Activated CD4-positive, alpha-beta T cell treated with anti-CD3 and anti-CD28 coated beads for 48 hours (primary cell): Measurements from ENCODE around the gene TRIM47.
"Not testable (repeated sequence)": the region's sequence is repeated elsewhere in the genome, so short reads cannot be mapped to it uniquely, and the experiment has no call there.

ENCODE experiments used
- DNase-seq: peaks from one replicate; pipeline ENCODE4 v3.0.0-alpha.2; 2020

The TRIM47 gene

DNA sequence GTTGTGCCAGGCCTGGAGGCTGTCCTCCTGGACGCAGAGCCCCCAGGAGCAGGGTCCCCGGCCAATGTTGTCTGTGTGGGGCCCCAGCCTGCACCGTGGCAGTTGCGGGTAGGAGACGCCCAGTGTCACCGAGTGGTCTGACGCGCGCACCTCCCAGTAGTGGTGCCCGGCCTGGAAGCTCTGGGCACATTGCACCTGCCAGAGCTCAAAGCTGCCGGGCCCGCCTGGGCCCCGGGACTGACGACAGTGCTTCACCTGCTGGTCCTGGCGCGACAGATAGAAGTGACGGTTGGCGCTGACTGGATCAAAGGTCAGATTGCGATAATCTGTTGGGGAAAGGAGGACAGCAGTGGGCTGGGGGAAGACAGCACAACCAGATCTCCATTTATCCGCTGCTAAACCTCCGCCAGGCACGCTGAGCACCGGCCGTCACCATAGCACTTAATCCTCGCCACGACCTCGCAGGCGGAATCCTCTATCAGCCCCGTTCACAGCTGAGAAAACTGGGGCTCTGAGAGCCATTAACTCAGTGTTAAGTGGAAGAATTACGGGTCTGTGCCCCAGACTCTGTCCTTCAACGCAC lies 12.7 kb upstream of the TRIM47 start:
- no peak for DNase-seq

DNA sequence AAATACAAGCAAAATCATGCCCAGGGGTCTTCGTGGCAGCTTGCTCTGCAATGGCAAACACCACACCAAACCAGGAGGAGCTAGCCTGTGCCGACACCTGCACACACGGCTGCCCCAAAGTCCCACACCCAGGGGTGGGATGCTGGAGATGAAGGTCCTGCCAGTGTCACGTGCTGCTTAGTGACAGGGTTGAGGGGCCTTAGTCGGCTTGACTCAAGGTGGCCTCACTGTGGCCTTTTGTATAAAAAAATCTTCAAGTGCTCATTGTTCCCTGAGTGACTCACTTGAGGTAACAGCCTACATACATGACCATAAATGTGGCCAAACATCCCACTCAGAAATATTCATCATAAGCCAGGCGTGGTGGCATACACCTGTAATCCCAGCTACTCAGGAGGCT lies 11.1 kb upstream of the TRIM47 start:
- DNase-seq, result no peak

DNA sequence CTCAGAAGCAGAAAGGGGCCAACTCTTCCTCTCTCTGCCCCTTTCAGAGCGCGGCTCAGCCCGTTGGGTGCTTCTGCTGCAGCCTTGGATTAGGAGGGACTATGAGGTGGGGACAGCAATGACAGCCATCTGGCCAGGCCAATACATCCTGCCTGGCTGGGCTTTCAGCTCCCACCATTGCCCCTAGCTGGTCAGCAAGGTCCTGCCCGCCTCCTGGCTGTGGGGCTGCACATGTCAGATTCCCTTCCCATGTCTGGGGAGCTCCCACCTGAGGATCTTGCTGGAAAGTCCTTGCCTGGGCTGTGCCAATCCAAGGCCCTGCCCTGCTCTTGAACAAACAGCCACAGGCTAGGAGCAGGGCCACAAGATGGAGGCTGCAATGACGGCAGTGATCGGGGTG lies 10.1 kb upstream of the TRIM47 start:
- DNase-seq, result no peak

DNA sequence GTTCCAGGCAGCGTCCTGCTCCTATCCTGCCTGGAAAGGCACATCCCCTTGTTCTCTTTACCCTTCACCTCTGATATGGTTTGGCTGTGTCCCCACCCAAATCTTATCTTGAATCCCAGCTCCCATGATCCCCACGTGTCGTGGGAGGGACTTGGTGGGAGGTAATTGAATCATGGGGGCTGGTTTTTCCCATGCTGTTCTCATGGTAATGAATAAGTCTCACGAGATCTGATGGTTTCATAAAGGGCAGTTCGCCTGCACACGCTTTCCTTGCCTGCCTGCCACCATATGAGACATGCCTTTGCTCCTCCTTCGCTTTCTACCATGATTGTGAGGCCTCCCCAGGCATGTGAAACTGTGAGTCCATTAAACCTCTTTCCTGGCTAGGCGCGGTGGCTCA lies 7.5 kb upstream of the TRIM47 start:
- DNase-seq, result not testable (repeated sequence)

DNA sequence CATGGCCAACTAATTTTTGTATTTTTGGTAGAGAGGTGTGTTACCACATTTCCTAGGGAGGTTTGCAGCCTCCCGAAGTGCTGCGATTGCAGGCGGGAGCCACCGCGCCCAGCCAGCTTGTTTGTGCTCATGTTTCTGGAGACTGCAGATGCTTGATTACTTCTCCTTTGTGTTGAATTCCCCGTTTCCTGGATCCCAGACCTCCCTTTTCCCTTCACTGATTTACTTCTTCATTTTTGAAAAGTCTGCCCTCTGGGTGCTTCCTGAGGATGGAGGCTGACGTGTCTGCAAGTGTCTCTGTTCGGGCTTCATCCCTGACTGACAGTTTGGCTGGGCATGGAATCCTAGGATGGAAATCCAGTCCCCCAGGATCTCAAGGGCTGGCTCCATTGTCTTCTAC lies 7.0 kb upstream of the TRIM47 start:
- DNase-seq, result no peak

DNA sequence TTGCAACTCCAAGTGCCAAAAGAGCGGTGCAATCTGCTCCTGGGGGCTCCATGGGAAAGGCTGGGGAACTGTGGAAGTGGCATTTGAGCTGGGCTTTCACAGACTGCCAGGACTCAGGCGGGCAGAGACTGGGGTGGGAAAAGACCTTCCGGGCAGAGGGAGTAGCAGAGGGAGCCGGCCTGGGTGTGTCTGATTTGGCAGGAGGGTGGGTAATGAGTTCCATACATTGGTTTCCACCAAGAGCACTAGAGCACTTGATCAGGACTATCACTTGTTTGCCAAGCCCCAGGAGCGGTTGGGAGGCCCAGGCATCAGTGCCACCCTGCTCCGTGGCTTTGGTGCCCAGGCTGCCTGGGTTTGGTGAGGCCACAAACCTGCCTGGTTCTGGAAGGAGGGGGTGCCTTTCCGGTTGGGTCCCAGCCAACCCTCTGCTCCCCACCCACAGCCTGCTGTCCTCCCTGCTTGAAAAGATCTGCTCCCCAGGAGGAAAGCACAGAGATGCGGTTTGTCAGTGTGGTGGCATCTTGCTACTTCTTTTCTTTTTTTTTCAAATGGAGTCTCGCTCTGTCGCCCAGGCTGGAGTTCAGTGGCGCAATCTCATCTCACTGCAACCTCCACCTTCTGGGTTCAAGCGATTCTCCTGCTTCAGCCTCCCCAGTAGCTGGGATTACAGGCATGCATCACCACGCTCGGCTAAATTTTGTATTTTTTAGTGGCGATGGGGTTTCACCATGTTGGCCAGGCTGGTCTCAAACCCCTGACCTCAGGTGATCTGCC lies 3.5 kb upstream of the TRIM47 start:
- no peak for DNase-seq

DNA sequence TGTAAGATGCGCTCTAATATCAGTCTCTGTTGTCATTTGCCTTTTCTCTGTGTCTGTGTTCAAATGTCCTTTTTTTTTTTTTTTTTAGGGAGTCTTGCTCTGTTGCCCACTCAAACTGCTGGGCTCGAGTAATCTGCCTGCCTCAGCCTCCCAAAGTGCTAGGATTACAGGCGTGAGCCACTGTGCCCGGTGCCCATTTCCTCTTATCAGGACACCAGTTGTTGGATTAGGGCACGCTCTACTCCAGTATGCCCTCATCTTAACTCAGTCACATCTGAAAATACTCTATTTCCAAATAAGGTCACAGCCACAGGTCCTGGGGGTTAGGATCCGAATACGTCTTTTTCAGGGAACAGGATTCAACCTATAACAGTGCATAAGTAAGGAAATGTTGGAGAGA lies 1.9 kb upstream of the TRIM47 start:
- no peak for DNase-seq

DNA sequence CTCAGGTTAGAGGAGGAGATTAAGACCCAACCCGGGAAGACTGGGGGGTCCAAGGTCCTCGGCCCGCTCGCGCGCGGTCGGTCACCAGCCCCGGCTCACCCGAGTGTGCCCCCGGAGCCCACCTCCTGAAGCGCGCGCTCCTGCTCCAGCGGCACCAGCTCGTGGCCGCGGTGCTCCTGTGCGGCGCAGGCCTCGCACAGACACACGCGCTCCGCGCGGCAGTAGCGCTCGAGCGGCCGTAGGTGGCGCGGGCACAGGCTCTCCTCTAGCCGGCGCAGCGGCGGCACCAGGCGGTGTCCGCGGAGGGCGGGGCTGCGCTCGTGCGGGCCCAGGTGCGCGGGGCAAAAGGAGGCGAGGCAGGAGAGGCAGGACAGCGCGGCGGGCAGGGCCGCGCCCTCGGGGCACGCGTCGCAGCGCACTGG lies 618 bp downstream of the TRIM47 start:
- peak; percentile 81 for DNase-seq

DNA sequence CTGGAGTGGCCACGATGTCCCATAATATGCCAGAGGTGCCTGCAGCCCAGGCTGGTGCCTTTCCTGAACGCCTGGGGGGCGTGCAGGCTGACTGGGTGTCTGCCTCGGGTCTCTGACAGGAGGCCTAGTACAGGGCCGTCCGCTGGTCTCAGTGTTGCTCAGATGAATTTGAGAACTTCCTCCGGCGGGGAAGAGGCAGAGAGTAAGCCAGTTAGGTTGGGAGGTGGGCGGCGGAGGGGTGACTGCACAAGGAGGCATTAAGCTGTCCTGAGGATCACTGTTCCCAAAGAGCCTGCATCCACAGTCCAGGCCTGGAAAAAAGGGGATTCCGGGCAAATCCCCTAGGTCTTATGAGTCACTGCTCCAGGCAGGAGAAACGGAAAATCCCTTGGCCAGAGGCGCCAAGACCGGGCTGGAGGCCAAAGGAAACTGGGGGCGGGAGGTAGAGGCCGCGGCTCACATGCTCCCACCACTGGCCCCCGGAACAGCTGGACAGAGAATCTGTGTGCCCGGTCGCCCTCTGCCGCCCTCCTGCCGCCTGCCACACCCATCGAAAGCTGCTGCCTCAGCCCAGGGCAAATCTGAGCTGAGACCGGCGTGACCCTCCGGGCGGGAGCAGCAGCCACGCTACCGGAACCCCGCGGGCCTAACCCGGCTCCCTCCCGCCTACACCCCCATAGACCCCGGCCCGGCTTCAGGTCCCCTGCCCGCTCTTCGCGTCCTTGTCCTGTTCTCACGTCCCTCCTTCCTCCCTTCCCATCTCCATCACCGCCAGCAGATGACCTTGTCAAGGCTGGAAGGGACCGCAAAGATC lies 1.2 kb downstream of the TRIM47 start:
- peak; percentile 62 for DNase-seq

DNA sequence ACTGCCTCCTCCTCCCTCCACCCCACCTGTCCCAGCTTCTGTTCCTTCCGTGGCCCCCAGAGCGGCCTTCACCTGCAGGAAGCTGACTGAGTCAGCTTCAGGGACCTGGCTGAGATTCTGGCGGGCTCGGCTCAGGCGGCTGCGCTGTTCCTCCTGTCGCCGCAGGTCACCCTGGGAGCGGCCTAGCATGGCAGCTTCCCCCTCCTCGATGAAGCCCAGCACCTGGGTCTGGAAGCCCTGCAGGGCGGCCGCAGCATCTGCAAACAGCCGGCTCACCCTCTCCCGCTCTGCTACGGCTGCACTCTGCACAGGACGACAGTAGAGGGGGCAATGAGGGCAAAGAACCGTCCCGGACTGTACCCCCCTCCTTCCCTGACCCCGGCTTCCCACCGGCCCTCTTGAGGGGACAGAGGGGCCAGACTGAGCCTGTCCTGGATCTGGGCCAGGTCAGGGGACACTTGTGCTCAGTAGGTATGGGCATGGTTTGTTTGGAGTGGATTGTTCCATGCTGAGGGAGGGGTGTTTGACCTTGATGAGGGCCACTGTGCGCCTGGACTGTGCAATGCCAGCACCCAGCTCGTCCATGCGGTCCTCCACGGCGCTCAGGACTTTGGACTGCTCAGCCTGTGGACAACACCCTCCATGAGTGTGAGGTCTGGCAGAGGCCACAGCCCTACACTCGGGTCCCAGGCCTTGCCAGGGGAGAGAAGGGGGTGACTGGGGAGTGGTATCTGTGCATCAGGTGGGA lies 2.0 kb downstream of the TRIM47 start:
- DNase-seq, result peak; percentile 78

DNA sequence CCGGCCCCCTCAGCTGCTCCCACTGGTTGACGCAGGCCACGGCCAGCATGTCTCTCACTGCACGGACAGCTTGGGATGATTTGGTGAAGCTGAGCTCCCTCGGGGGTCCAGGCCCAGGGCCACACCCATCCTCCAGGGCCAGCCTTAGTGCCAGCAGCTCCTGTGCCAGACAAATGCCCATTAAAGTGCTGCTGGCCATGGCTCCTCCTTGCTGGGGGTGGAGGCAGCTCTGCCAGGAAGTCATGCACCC lies 2.5 kb downstream of the TRIM47 start:
- DNase-seq, result no peak

DNA sequence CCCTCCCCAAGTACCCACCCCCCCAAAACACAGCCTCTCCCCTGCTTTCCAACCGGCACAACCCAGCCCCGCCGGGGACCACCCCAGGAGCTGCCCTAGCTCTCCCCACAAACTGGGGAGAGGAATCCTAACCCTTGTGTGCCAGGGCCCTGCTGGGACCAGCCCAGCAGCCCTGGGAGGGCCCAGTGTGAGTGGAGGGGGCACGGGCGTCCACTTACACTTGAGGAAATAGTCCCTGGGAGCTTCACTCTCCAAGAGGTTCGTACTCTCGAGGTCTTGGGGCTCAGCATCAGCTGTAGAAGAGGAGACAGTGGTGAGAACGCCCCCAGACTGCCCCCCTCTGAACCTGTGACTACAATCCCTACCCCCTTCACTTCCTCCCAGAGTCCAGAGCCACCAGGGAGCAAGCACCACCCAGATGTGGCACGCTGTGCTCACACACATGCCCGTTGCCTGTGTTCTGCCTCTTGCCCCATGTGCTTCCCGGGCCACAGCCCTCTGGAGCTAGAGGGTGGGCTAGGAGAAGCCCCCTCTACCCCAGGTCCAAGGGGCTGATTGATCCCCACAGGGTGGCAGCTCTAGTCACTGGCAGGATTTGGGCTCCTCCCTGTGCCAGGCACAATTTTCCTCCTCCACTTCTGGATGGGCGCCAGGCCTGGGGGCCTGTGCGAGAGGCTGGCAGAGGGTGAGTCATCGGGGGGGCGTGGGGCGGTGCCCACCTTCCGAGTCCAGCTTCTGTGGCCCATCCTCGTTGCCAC lies 3.0 kb downstream of the TRIM47 start:
- no peak for DNase-seq

DNA sequence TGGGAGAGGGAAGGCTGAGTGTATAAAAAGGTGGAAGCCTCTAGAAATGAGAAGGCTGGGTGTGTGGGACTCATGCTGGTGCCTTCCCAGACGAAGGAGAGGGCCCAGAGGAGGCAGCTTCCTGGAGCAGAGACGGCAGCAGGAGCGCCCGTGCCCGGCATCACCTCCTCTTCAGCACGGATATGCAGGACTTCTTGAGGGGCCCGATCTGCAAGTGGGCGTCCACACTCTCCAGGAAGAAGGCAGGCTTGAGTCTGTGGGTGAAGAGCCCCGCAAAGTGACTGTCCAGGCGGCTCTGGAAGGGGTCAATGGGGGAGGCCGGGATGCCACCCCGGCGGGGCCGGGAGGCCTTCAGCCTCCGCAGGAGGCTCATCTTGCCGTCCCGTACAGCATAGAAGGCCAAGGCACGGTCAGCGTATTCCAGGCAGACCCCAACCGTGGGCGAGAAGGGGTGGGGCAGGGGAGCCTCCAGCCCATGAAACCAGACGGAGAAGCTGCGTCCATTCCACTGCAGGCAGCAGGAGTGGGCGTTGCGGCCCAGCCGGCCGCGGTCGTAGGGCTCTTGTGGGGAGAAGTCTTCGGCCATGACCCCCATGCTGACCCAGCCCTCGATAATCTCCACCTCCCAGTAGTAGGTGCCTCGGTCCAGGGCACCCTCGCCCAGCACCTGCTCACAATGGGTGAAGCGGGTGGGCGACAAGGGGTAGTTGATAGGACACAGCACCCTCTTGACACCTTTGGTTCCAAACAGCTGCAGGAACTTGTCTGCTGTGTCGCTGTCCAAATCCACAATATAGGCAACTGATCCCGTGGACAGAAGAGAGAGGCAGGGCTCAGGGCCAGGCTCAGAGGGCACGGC lies 3.8 kb downstream of the TRIM47 start:
- DNase-seq, result no peak

DNA sequence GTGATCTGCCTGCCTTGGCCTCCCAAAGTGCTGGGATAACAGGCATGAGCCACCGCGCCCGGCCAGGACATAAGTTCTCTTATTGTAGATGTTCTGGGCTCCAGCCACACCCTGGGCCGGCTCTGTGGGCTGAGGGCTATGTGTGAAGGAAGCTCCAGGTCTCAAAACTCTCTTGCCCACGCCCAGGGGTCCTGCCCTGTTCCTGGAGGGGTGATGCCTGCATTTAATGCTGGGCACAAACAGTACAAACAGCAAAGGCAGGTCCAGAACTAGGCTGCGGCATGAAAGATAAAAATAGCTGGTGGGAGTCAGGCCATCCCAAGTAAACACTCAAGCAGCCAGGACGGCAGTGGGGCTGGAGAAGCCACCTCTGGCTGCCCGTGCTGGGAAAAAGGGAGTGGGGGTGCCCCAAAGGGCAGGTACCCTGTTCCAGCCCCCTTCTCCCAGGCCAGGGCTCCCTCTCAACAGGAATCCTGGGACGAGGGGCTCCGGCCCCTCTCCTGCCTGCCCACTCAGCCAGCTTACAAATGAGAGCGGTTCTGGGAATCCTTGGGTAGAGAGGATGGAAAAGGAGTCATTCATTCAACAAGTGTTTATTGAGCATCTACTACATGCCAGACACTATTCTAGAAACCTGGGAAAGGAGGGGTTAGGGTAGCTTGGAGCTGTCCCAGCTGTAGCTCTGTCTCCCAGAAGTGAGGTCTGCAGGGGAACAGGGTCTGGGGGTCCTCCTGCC lies 4.6 kb downstream of the TRIM47 start:
- DNase-seq, result no peak

DNA sequence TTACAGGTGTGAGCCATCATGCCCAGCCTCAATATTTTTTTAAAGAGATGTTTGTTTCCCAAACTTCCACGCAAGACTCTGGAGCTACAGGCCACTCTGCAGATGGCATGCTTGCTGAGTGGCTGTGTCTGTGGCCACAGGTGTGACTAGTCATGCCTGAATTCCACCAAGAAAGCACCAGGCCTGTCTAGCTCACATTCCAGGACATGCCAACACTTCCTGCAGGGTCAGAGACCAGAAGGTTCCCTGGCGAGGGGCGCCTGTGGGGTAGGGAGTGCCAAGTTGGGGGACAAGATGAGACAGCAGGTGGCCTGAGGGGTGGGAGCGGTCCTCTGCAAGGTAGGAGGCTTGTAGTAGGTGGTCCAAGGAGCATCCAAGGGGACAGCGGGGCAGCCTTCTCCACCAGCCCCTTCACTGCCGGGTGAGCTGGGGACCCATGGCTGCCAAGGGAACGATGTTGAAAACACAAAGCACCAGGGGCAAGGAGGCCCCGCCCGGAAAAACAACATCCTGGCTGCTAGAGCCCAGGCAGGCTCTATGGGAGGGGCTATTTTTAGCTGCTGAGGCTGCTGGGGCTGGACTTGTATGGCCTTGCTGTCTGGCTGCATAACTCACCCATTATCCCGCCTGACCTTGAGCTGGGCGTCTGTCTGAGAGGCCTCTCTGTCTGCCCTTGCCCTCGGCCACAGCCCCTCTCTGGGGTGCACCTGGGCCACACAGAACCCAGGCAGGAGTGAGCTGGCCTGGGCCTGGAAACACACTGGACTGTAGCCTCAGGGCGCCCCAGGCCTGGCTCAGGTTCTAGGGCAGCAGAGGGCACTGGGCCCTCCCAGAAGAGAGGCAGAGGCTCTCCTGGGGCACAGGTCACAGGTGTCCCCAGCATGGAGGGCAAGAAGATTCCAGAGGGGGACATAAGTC lies 5.7 kb downstream of the TRIM47 start:
- DNase-seq, result peak; percentile 49

DNA sequence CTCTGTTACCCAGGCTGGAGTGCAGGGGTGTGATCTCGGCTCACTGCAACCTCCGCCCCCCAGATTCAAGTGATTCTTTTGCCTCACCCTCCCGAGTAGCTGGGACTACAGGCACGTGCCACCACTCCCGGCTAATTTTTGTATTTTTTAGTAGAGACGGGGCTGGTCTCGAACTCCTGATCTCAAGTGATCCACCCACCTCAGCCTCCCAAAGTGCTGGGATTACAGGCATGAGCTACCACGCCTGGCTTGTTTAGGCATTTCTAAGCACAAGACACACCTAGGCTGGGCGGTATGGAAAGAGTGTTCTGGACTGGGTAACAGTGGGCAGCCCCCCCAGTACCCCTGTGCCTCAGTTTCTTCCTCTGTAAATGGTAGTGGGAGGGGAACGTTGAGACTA lies 8.2 kb downstream of the TRIM47 start:
- not testable (repeated sequence) for DNase-seq

DNA sequence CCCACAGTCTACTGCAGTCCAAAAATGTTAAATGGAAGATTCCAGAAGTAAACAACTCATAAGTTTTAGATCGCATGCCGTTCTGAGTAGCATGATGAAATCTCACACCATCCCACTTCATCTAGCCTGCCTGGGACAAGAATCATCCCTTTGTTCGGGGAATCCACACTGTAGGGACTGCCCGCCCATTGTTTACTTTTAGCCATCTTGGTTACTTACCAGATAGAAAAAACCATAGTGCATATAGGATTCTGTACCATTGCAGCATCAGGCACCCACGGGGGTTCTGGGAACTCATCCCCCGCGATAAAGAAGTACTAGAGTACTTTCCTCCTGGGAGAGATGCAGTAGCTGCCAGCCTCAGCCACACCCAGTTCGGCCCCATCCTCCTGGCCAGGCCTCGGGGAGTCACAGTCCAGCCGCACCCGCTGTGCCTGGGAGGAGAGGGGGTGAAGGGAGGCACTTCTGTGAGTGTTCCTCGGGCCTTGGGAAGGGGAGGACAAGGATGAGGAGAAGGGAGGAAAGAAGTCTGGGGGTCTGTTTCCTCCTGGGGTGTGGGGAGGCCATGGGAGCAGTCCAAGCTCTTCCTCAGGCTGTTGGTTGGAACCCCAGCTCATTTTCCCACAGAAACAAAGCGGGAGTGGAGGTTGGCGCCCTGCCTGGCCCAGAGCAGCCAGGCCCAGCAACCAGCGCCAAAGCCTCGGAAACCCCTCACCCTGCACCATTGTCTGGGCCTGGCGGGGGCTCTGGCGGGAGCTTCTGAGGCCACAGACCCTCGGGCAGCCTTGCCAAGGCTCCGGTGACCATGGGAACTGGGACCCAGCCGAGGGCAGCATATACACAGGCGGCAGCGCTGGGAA lies 8.9 kb downstream of the TRIM47 start:
- DNase-seq, result no peak

DNA sequence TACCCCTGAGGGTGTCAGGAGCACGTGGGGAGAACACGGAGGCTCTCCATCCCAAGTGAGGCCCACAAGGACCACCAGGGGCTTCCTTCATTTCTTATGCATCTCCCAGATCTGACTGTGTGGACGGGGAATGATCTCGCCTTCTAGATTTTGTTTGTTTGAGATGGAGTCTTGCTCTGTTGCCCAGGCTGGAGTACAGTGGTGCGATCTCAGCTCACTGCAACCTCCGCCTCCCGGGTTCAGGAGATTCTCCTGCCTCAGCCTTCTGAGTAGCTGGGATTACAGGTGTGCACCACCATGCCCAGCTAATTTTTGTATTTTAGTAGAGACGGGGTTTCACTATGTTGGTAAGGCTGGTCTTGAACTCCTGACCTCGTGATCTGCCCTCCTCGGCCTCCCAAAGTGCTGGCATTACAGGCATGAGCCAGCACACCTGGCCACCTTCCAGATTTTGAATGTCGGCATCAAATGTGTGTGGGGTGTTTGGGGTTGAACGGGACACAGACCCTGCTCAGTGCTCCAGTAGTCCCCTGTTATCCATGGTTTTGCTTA lies 9.6 kb downstream of the TRIM47 start:
- DNase-seq, result not testable (repeated sequence)
